Aorta (tissue), 5 donors: Measurements from ENCODE around the gene ZCWPW1. TPM values are rescaled to one million over a fixed set of nuclear protein-coding genes. Genes with fewer than 3 reads are reported as not detected.
"Not testable (repeated sequence)": the region's sequence is repeated elsewhere in the genome, so short reads cannot be mapped to it uniquely, and the experiment has no call there.

Source experiments
- ATAC-seq: fragments of 200-7000 bp; cut with Tn5 transposase; one replicate; pipeline ENCODE4 v1.9.1; 2022; ENCODE audit warnings: moderate library complexity; ENCODE audit not compliant: low FRiP score
- DNase-seq, 2 donors: peaks; one replicate each; pipeline ENCODE4 v3.0.0-alpha.2; 2020
- H3K27ac ChIP-seq, 2 donors: one replicate each; pipeline ENCODE4 v1.5.1; 2013; ENCODE audit warnings: low read length in 2 of 2, mild to moderate bottlenecking in 2 of 2, moderate library complexity in 2 of 2, control low read depth in 1 of 2, inconsistent platforms in 1 of 2, low read depth in 1 of 2
- H3K27me3 ChIP-seq, 2 donors: one replicate each; pipeline ENCODE4 v1.6.1; 2013; ENCODE audit warnings: control low read depth in 1 of 2, low read length in 1 of 2, mild to moderate bottlenecking in 1 of 2, moderate library complexity in 1 of 2; ENCODE audit not compliant: insufficient read depth in 2 of 2, control insufficient read depth in 1 of 2
- H3K36me3 ChIP-seq, 2 donors: one replicate each; pipeline ENCODE4 v1.6.1; 2013; ENCODE audit warnings: control low read depth in 1 of 2, low read length in 1 of 2, mild to moderate bottlenecking in 1 of 2; ENCODE audit not compliant: insufficient read depth in 2 of 2, control insufficient read depth in 1 of 2
- H3K4me1 ChIP-seq, 2 donors: one replicate each; pipeline ENCODE4 v1.6.1; 2013; ENCODE audit warnings: low read length in 2 of 2, control low read depth in 1 of 2, mild to moderate bottlenecking in 1 of 2, moderate library complexity in 1 of 2; ENCODE audit not compliant: insufficient read depth in 2 of 2, control insufficient read depth in 1 of 2
- H3K4me3 ChIP-seq, 2 donors: one replicate each; pipeline ENCODE4 v1.5.1; 2013; ENCODE audit warnings: low read length in 2 of 2, control low read depth in 1 of 2, mild to moderate bottlenecking in 1 of 2
- H3K9me3 ChIP-seq: one replicate; pipeline ENCODE4 v1.6.1; 2013; ENCODE audit warnings: mild to moderate bottlenecking, low read length; ENCODE audit not compliant: control insufficient read depth
- WGBS, 2 donors: extraction: QIAGEN DNeasy Blood & Tissue Kit; methylation state at CpG; one replicate each; pipeline ENCODE4 v1.1.7; 2013; 5-methylcytosine and 5-hydroxymethylcytosine counted together
- intact Hi-C, 2 donors: fragments of 100-400 bp; cut with DNase I; formaldehyde crosslinking; loops; one replicate each; pipeline versions ENCODE4 v1.14.2 to v1.15.0; 2022
- polyA plus RNA-seq, 2 donors: library from polyadenylated mRNA; stranded (reverse); fragments of 200-250 nt; gene quantifications; one replicate each; pipeline ENCODE4 v1.2.3, GENCODE V29; 2013
- total RNA-seq, 2 donors: library from RNA; stranded (reverse); fragmentation: NEBNext Ultra II Directional; extraction: Animal tissue kit (Norgen Biotek cat#: 25700); gene quantifications; one replicate each; pipeline ENCODE4 v1.2.1, GENCODE V29; 2021
- donor health status: healthy with polysubstance abuse.
- donor health status: Bipolar disorder and iron deficiency.
- donor health status: DM: no; HTN: no; CAD: no.
- donor health status: DM: no; HTN: no; CAD: no.
- donor health status: DM: yes; HTN: yes; CAD: no.

The ZCWPW1 gene
- total and polyA plus RNA-seq, 4 donors: 2.2 to 18.7 (median 4.2) TPM

DNA sequence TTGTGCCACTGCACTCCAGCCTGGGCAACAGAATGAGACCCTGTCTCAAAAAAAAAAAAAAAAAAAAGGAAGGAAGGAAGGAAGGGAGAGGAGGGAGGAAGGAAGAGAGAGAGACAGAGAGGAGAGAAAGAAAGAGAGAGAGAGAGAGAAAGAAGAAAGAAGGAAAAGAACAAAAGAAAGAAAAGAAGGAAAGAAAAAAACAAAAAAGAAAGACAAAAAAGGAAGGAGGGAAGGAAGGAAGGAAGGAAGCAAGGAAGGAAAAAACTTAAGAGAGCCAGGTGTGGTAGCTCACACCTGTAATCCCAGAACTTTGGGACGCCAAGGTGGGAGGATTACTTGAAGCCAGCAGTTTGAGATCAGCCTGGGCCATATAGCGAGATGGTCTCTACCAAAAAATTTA lies 36.3 kb upstream of the ZCWPW1 start:
- ATAC-seq: no peak
- intact Hi-C loops: loop anchor here (5.0 to 10.0 kb wide), 2 partner anchors 228 to 260 kb away; partner anchors contain the start of genes GIGYF1 (in 2 of the 2) and EPO (in 1 of the 2)
- no peaks in the 10 kb centered on the region for H3K9me3 ChIP-seq
- no peaks in the 10 kb centered on the region for H3K36me3 ChIP-seq
- no peak overlapping the region for H3K27ac ChIP-seq
- 97 to 98% methylated on average over 2 of the region's 2 CpGs for WGBS, 2 donors
- no peaks in the 10 kb centered on the region for H3K4me1 ChIP-seq
- H3K4me3 ChIP-seq: no peak overlapping the region
- H3K27me3 ChIP-seq: no peaks in the 10 kb centered on the region
- DNase-seq: no peak

DNA sequence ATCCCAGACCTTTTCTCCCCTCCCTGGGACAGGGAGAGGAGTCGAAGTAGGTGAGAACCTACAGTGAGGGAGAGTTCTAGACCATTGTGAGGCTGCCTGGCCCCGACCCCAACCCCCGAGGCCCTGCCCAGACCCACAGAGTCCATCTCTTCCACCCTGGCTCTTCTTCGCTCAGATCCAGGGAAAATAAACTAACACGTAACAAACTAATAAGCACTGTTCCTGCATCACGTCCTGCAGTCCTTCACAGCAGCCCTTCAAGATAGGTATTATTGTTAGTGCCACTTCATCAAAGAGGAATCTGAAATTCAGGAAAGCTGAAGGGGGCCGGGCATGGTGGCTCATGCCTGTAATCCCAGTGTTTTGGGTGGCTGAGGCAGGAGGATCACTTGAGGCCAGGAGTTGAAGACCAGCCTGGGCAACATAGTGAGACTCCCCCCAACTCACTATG lies 35.7 kb upstream of the ZCWPW1 start, which contains the start of gene SPACDR:
SPACDR (minus strand) TSS at position 51 of the 451 bp plus-strand sequence. CDS start 235 bp downstream, outside the sequence.
- Histone ChIP-seq H3K9me3 (no peaks in the 10 kb centered on the region), H3K36me3 (no peaks in the 10 kb centered on the region), H3K27ac (no peak within 1 kb of the TSS), H3K4me3 (no peak within 1 kb of the TSS), H3K4me1 (no peaks in the 10 kb centered on the region), H3K27me3 (no peaks in the 10 kb centered on the region)
- no peak for DNase-seq
- WGBS, 2 donors: 85 to 87% methylated on average over 6 to 7 of the region's 7 CpGs
- ATAC-seq: no peak
- intact Hi-C loops: loop anchor here in 1 of 2 donors (10.0 kb wide), 1 partner anchor 261 kb away; the partner anchor contains the start of gene EPO

DNA sequence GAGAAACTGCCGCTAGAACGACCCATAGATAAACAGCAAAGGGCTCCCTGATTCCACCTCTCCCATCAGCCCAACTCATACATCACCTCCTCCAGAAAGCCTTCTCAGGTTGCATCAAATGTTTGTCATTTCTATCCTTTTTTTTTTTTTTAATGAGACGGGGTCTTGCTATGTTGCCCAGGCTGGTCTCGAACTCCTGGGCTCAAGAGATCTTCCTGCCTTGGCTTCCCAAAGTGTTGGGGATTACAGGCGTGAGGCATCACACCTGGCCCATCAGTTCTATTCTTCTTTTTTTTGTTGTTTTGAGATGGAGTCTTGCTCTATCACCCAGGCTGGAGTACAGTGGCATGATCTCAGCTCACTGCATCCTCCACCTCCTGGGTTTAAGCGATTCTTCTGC lies 28.5 kb upstream of the ZCWPW1 start:
- H3K4me1 ChIP-seq: no peaks in the 10 kb centered on the region
- H3K9me3 ChIP-seq: no peaks in the 10 kb centered on the region
- ATAC-seq: no peak
- 89 to 94% methylated on average over 6 of the region's 6 CpGs for WGBS, 2 donors
- intact Hi-C loops: no loop called here
- H3K4me3 ChIP-seq: no peak overlapping the region
- H3K27ac ChIP-seq: no peak overlapping the region
- H3K27me3 ChIP-seq: no peaks in the 10 kb centered on the region
- no peak for DNase-seq
- H3K36me3 ChIP-seq: no peaks in the 10 kb centered on the region

DNA sequence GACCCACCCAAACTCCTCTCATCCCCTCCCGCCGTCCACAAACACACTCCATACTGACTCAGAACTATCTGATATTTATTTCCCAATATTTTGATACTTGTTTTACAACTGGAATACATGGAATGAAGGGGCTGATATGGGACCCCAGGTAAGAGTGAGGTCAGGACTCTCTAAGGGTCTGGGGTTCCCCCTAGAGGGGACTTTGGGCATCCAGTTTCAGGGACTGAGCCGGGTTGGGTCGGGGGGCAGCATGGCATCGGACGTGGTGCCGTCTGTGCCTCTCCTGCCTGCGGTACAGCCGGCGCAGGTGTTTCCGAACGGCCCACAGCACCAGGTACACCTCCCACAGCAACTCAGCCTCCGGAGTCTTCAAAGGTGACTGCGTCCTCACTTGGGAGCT lies 28.1 kb upstream of the ZCWPW1 start:
- H3K27me3 ChIP-seq: no peaks in the 10 kb centered on the region
- DNase-seq: no peak
- intact Hi-C loops: no loop called here
- 87 to 89% methylated on average over 14 of the region's 14 CpGs for WGBS, 2 donors
- no peak for ATAC-seq
- no peaks in the 10 kb centered on the region for H3K9me3 ChIP-seq
- no peak overlapping the region for H3K27ac ChIP-seq
- H3K36me3 ChIP-seq: no peaks in the 10 kb centered on the region
- H3K4me1 ChIP-seq: no peaks in the 10 kb centered on the region
- H3K4me3 ChIP-seq: no peak overlapping the region

DNA sequence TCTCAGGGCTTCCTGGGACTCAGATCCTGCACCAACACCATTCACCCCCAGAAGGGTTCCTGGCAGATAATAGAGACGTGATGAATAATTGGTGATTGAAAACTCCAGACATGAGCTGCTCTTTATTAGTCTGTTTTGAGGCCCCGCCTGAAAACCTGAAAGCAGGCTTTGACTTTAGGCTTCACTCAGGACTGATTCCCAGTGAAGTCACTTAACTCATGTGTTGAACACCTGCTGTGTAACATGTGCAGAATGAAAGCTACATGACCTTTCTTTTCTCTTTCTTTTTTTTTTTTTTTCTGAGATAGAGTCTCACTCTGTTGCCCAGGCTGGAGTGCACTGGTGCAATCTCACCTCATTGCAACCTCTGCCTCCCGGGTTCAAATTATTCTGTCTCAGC lies 26.7 kb upstream of the ZCWPW1 start:
- intact Hi-C loops: no loop called here
- Histone ChIP-seq H3K4me1 (no peaks in the 10 kb centered on the region), H3K4me3 (no peak overlapping the region), H3K27ac (no peak overlapping the region), H3K36me3 (no peaks in the 10 kb centered on the region), H3K27me3 (no peaks in the 10 kb centered on the region), H3K9me3 (no peaks in the 10 kb centered on the region)
- 90 to 97% methylated on average over 3 of the region's 3 CpGs for WGBS, 2 donors
- ATAC-seq: no peak
- DNase-seq: no peak

DNA sequence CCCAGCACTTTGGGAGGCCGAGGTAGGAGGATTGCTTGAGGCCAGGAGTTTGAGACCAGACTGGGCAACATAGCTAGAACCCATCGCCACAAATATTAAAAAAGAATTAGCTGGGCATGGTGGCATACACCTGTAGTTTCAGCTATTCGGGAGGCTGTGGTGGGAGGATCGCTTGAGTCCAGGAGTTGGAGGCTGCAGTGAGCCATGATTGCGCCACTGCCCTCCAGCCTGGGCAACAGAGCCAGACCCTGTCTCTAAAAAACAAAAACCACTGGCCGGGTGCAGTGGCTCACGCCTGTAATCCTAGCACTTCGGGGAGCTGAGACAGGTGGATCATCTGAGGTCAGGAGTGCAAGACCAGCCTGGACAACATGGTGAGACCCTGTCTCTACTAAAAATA lies 25.4 kb upstream of the ZCWPW1 start:
- DNase-seq, H3K27ac ChIP-seq, intact Hi-C loops, H3K4me1 ChIP-seq, H3K36me3 ChIP-seq, H3K4me3 ChIP-seq, ATAC-seq, H3K27me3 ChIP-seq, H3K9me3 ChIP-seq: not testable (repeated sequence)
- WGBS, 2 donors: 94 to 95% methylated on average over 8 of the region's 8 CpGs

DNA sequence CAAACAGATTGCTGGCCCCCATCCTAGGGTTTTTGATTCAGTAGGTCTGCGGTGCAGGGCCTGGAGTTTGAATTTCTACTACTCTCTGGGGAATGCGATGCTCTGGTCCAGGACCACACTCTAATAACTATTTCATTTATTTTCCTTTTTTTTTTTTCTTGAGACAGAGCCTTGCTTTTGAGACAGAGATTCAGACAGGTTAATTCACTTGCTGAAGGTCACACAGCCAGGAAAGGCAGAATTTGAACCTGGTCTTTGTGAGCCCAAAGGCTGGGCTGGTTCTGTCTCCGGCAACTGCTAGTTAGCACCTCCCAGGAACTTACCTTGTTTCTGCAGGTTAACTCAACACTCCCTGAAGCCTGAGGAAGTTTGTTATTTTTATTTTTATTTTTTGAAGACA lies 24.0 kb upstream of the ZCWPW1 start:
- intact Hi-C loops: no loop called here
- 88 to 90% methylated on average over 3 of the region's 3 CpGs for WGBS, 2 donors

GRCh38 chr7:100449190-100449795 lies 20.8 kb upstream of the ZCWPW1 start:
- H3K9me3 ChIP-seq: no peaks in the 10 kb centered on the region
- 92% methylated on average over 13 of the region's 13 CpGs for WGBS, 2 donors
- H3K27me3 ChIP-seq: no peaks in the 10 kb centered on the region
- H3K36me3 ChIP-seq: no peaks in the 10 kb centered on the region
- no peak overlapping the region for H3K27ac ChIP-seq
- ATAC-seq (no peak), DNase-seq (no peak)
- intact Hi-C loops: no loop called here
- H3K4me3 ChIP-seq: no peak overlapping the region
- no peaks in the 10 kb centered on the region for H3K4me1 ChIP-seq

More for the DNA sequence above, 24.0 kb upstream of the ZCWPW1 start:
- DNase-seq (no peak), ATAC-seq (no peak)
- Histone ChIP-seq H3K27me3 (no peaks in the 10 kb centered on the region), H3K4me3 (no peak overlapping the region), H3K36me3 (no peaks in the 10 kb centered on the region), H3K4me1 (no peaks in the 10 kb centered on the region), H3K27ac (no peak overlapping the region), H3K9me3 (no peaks in the 10 kb centered on the region)

GRCh38 chr7:100447363-100447762 lies 18.9 kb upstream of the ZCWPW1 start:
- H3K36me3 ChIP-seq, H3K4me1 ChIP-seq, ATAC-seq, H3K27me3 ChIP-seq, H3K4me3 ChIP-seq, intact Hi-C loops, DNase-seq, H3K9me3 ChIP-seq, H3K27ac ChIP-seq: not testable (repeated sequence)
- 95% methylated on average over 8 of the region's 8 CpGs for WGBS, 2 donors
